UCSD-AML1 (cell line): ENCODE results near the gene ARHGEF10L.

Experiments
- DNase-seq: peaks from one replicate; lab custom pipeline; 2025; ENCODE audit not compliant: unreplicated experiment; lab: John Stamatoyannopoulos, UW

ARHGEF10L gene

GRCh38 chr1:17631410-17631809, 91.9 kb downstream of the ARHGEF10L start:
- DNase-seq = no peak

- no peak for DNase-seq
These were observed 92.6 kb downstream of the ARHGEF10L start for GRCh38 chr1:17632106-17632505.

GRCh38 chr1:17632541-17633184, 93.2 kb downstream of the ARHGEF10L start:
- DNase-seq = no peak

- no peak for DNase-seq
These were observed 94.2 kb downstream of the ARHGEF10L start for GRCh38 chr1:17633654-17634053.

DNA sequence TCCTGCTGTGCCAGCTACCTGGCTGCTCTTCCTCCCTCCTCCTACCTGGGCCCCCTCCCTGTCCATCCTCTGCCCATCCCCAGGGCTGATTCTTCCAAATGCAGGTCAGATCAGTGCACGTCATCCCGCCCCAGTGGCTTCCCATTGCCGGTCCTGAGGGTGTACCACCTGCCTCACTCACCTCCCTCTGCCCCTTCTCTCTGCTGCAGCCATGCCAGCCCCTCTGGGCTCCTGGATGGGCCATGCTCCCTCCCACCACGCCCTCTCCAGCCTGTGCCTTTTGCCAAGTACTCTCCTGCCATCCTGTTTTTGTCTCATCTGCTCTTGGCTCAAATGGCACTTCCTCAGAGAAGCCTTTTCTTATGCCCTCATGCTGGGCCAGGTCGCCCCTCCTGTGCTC, 95.8 kb downstream of the ARHGEF10L start:
- DNase-seq = no peak

DNA sequence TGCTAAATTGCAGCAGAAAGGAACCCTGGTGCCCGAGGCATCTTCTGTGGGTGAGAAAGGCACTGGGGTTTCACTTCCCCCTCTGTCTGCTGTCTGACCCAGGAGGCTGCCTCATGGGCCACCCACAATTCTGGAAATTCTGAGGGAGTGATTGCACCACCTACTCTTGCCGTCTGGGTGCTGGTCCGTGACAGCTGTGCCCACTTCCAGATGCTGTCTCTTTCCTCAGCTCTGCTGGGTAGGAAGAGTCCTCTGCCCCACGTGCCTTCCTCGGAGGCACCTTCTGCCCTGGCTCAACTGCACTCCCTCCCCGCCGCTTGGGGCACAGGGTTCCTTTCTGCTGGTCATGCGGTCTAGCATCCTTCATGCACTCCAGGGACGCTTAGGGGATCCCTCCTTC, 96.3 kb downstream of the ARHGEF10L start:
- DNase-seq = no peak

- no peak for DNase-seq
These were observed 97.1 kb downstream of the ARHGEF10L start for GRCh38 chr1:17636612-17637011.

- DNase-seq = no peak
These were observed 97.6 kb downstream of the ARHGEF10L start for GRCh38 chr1:17637055-17637454.

DNA sequence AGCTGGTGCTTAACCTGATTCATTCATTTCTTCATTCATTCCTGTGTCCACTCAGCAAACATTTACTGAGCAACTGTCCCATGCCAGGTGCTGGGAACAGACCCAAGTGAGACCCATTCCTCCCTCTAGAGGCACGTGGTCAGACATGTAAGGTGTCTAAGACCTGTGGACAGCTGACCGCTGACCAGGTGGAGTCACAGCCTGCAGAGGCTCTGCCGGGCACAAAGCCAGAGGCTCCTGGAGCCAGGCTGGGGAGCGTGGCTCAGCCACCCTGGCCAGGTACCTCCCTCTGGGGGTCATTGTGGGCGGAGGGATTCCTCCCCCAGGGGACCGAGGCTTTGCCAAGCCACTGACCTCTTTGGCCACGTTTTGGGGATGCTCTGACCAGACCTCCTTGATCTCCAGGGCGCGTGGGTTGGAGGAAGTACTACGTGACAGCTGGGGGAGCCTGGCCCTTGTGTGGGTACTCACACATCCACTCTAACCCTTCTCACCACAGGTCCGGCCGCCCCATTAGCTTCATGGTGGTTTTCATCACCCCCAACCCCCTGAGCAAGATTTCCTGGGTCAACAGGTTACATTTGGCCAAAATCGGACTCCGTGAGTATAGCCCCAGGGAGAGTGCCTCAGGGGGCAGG, 100.3 kb downstream of the ARHGEF10L start:
- no peak for DNase-seq

DNA sequence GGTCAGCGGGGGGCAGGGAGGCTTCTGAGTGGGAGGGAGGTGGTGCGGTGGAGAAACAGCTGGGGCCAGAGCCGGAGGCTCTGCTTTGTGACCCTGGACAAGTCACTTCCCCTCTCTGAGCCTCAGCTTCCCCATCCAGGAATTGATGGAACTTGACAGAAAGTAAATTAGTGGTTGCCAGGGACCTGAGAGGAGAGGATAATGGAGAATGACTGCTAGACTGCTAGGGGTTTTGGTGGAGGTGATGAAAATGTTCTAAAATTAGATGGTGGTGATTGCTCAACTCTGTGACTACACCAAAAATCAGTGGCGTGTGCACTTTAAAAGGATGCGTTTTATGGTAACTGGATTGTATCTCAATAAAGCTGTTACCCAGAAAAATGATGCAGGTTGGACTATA, 100.9 kb downstream of the ARHGEF10L start:
- no peak for DNase-seq

DNA sequence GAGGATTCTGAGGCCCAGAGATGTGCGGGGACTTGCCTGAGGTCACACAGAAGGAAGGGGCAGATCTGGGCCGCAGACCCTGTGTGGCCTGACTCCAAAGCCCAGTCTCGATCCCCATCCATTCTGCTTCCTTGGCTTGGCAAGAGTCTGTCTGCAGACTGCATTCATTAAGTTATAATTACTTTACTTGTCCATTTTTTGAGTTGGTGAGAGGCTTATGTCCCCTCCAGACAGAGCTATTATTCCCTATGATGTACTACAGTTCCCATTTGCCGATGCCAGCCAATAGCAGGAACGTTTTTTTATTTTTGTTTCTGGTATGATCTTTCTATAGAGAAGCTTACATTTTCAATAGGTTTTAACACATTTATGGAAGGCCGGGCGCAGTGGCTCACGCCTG, 101.5 kb downstream of the ARHGEF10L start:
- no peak for DNase-seq

GRCh38 chr1:17642169-17642568, 102.7 kb downstream of the ARHGEF10L start:
- DNase-seq = no peak

DNA sequence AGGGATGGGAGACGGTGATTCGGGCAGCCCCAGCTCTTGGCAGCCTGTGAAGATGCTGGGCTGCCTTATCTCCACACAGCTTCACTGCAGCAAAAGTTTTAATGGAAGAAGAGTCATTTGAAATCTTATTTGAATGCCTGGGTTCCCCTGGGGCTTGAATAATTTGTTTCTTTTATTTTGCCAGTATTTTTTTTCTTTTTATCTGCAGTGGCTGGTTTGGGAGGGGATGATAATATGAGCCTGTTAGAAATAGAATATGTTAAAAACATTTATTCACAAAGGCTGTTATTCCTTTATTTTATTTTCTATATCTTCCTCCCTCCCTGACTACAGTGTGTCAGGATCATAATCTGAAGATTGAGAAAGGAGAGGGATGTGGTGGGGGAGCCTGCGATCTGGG, 103.4 kb downstream of the ARHGEF10L start:
- no peak for DNase-seq

DNA sequence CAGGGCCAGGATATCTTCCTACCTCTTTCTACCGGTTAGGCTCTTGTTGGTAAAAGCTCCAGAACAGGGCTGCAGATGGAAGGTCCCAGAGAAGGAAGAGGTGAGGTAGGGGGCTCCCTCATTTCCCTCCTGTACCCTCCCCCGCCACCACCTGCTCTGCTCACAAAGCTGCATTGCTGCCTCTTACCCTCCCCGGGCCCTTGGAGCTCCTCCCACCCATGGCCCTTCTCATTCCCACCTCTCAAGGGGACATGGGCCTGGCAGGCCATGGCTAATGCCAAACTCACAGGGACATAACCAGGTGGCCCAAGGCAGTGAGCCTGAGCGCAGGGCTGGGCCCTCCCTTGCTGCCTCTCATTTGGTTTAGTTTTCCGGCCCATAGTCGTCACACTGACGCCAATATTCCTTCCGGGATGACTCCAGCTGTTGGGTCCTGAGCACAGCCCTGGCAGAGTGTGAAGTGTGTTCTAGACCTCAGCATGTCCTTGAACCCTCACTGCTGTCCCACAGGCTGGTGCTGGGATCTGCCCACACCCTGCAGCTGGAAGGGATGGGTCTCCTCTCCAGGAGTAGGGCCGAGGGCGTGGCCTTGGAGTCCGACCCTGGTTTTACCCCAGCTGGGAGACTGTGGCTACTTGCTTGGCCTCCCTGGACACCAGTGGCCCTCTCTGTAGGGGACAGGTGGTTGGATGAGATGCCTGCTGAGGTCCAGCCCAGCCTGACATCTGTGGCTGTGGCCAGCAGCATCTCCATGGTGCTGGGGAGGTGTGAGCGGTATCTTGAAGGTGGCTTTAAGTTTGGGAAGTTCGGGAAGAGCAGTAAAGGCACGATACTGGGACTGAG, 104.6 kb downstream of the ARHGEF10L start:
- DNase-seq = no peak

GRCh38 chr1:17645068-17645911, 105.8 kb downstream of the ARHGEF10L start:
- DNase-seq = no peak

DNA sequence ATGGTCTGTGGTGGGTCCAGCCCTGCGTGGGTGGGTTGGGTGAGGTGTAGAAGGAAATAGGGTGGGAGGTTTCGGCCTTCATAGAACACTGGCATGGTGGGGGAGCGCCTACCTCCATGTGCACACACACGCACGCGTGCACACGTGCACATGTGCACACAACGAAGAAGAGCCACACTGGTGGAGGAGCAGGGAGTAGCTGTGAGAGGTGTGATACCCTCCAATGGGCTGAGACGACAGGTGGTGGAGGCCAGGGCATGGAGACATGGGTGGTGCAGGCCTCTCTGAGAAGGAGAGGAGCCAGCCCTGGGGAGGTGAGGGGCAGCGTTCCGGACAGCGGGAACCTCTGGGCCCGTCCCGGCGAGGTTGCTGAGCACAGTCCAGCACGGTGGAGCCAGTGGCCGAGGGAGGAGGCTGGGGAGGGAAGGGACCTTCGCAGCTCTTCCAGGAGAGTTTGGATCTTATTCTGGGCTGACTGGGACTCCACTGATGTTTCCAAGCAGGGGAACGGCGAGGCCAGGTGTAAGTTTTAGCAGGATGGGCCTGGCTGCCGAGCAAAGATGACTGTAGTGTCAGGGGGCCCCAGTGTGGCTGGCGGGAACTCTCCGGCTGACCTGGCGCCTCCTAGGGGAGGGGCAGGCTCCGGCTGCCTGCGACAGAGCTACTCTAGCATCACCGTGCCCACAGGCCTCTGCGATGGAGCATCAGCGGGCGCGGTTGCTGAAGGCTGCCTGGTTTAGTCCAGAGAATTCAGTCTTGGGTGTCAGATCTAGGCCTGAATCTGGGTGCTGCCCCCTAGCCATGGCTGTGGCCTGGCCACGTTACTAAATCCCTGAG, 107.2 kb downstream of the ARHGEF10L start:
- no peak for DNase-seq

GRCh38 chr1:17648457-17649145, 109.1 kb downstream of the ARHGEF10L start:
- no peak for DNase-seq

GRCh38 chr1:17649371-17650106, 110.0 kb downstream of the ARHGEF10L start:
- no peak for DNase-seq

DNA sequence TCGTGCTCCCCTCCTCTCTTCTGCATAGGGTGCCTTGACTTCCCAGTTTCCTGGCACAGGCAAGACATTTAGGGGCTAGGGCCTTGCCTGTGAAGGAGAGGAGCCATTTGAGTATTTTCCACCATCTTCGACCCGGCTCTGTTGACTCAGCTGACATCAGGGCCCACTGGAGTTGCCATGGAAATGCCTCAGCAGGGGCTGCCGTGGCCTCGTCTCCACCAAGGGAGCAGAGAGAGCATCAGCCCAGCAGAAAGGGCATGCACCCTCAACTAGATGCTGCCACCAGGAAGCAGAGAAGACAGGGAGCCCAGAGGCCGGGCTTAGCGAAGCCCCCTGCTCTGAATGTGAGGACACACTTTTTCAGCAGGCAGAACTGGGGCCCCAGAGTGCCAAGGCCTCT, 113.8 kb downstream of the ARHGEF10L start:
- no peak for DNase-seq
